GM12875 (cell line): ENCODE data around the gene HIGD2B.
"Not testable (repeated sequence)": the region's sequence is repeated elsewhere in the genome, so short reads cannot be mapped to it uniquely, and the experiment has no call there.

Experiments used
- H3K4me3 ChIP-seq: one replicate; pipeline ENCODE4 v1.5.1; 2011; ENCODE audit warnings: low read depth, low read length, control low read depth
- TF ChIP-seq, protein P1 (sequence below): IDR thresholded peaks from 2 replicates; pipeline ENCODE4 v1.5.1; 2011; ENCODE audit warnings: low read depth, mild to moderate bottlenecking, control low read depth, inconsistent platforms, low read length, moderate library complexity, borderline replicate concordance; ENCODE audit not compliant: insufficient read depth

The HIGD2B gene, protein sequence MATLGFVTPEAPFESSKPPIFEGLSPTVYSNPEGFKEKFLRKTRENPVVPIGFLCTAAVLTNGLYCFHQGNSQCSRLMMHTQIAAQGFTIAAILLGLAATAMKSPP

DNA sequence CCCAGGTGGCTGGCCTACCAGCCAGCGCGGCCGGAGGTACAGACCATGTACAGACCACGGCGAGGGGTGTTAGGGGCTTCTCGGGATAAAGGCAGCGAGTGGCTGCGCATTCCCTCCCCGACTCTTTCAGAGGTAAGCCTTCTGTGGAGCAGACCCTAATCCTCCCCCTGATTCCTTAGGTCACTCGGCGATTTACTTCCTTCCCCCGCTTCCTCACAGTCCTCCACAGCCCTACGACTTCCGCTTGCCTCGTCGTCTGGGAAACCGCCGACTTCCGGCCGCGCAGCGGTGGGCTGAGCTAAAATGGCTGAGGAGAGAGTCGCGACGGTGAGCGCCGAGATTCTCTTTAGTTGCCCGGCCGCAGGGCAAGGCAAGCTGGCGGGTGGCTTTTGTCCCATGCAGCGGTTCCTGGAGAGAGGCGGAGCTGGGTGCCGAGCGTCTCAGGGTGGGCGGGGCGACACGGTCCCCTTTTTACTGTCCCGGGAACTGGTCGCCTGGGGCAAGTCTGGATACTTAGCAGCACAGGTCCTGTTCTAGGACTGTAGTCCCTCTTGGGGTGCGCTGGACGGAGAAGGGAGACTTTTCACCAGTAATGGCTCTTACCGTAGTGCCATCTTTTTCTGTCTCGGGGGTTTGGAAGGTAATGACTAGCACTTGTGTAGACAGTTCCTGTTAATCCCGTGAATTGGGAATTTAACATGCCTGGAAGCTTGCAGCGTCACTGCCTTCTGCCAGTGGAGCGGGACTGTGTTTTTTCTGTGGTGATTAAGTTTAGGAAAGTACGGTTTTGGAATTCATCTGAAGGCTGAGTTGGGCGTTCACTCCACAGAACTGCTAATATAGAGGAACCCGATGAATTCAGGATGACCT, at the start of gene HIGD2B, which contains the start of gene BBS4:
Gene HIGD2B (minus strand): TSS at position 258 of the 870 bp plus-strand sequence. CDS start 9,808 bp downstream, outside the sequence.
Gene BBS4 (plus strand): TSS at position 283 of the 870 bp plus-strand sequence. CDS start 21 bp downstream, at position 304.
- TF ChIP-seq, protein P1, sequence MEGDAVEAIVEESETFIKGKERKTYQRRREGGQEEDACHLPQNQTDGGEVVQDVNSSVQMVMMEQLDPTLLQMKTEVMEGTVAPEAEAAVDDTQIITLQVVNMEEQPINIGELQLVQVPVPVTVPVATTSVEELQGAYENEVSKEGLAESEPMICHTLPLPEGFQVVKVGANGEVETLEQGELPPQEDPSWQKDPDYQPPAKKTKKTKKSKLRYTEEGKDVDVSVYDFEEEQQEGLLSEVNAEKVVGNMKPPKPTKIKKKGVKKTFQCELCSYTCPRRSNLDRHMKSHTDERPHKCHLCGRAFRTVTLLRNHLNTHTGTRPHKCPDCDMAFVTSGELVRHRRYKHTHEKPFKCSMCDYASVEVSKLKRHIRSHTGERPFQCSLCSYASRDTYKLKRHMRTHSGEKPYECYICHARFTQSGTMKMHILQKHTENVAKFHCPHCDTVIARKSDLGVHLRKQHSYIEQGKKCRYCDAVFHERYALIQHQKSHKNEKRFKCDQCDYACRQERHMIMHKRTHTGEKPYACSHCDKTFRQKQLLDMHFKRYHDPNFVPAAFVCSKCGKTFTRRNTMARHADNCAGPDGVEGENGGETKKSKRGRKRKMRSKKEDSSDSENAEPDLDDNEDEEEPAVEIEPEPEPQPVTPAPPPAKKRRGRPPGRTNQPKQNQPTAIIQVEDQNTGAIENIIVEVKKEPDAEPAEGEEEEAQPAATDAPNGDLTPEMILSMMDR, result no peak
- peak within 1 kb of the TSS; percentile 87 for H3K4me3 ChIP-seq

DNA sequence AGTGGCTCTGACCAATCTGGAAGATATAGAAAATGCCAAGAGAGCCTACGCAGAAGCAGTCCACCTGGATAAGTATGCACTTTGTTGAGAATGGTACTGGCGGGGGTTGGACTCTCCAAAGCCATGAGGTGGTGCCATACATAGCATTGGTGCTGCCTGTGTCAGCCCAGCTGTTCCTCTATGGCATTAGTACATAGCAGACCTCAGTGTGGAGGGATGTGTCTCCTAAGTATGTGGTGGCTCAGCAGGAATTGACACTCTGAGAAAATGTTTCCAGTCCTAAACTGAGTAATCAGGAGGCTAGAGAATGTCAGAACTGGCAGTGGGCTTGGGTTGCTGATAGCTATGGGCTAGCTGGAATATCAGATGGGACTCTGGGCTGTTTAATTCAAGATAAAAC, 49.1 kb upstream of the HIGD2B start:
- H3K4me3 ChIP-seq, result no peak overlapping the region

DNA sequence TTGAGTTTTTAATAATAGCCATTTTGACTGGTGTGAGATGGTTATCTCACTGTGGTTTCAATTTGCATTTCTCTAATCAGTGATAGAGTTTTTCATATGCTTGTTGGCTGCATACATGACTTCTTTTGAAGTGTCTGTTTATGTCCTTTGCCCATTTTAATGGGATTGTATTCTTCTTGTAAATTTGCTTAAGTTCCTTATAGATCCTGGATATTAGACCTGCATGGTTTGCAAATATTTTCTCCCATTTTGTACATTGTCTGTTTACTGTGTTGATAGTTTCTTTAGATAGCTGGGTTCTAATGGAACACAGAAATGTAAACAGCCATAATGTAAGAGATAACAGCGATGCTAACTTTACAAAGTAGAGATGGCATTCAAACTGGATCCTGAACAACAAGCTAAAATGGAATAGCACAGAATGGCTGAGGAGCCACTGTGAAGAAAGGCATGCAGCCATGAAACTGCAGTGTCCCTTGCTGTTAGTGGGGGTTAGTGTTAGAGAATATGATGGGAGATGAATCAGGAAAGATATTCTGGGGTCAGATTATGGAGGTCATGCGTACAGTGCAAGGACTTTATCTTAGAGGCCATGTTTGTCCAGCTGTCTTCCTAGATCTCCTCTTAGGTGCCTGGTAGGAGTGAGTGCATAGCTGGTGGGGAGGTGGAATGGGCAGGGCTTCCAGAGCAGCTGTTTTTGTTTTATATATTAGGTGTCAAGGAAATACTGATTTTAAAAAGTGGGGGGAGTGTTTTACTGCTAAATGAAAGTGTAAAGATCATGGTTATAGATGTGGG, 48.2 kb upstream of the HIGD2B start:
- TF ChIP-seq, protein P1, result no peak

More for the DNA sequence above, 49.1 kb upstream of the HIGD2B start:
- TF ChIP-seq, protein P1, result no peak

DNA sequence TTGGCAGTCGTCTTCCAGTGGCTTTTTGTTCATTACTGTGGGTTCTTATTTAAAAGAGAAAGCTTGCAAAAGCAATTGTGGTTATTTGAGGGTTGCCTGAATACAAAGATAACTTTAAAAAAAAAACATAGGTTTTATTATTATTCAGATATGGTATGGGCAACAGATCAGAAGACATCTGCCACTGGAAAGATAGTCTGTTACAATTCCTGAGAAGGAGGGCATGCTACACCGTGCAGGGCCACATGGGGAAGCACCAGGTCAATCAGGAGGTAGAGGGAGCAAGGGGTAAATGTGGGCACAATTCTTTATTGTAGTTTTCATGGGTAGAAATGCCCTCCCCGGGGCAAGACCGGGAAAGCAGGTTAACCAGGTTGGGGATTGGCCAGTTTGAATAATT, 46.5 kb upstream of the HIGD2B start:
- TF ChIP-seq, protein P1, result peak; percentile 20; the same call in 1 of the 2 replicates
- no peak overlapping the region for H3K4me3 ChIP-seq

More for the DNA sequence above, 48.2 kb upstream of the HIGD2B start:
- no peak overlapping the region for H3K4me3 ChIP-seq

DNA sequence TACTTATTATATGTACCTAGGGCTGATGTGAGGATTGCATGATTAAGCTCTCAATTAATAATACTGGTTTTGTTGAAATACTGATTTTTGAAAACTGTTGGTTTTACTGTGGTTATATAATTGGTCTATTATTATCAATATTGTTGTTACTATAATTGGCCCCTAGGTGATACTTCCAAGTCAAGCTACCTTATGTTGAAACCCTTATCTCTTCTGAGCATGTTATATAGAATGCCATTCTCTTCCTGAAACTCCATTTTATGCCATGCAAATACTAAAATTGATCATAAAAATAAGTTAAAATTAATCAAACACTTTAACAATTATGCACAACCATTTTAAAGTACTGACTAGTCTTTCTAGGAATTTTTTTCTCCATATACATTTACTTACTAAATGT, 46.1 kb upstream of the HIGD2B start:
- TF ChIP-seq, protein P1, result no peak
- no peak overlapping the region for H3K4me3 ChIP-seq

DNA sequence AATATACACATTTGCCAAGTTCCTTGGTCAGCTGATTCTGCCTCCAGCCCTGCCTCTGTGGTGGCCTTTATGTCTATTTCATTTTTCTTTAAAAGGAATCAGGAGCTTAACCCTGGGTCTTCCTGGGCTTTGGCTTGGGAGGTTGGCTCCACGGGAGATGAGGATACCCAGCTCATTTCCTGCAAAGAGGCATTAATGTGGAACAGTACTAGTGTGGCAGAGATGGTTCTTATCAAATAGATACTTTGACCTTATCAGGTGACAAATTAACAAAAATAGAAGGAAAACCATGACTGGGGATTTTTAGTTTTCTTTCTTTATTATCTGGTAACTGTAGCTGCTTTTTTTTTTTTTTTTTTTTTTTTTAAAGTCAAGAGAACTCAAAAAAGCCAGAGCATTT, 42.8 kb upstream of the HIGD2B start:
- H3K4me3 ChIP-seq, result no peak overlapping the region
- TF ChIP-seq, protein P1, result no peak

DNA sequence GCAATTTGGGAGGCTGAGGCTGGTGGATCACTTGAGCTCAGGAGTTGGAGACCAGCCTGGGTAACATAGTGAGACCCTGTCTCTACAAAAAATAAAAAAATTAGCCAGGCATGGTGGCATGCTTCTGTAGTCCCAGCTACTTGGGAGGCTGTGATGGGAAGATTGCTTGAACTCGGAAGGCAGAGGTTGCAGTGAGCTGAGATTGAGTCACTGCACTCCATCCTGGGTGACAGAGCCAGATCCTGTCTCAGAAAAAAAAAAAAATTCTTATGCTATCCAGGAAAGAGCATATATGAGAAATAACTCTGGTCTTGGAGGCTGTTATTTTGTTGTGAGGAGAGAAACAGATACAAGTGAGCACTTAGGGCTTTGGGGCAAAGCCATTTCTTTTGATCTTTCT, 42.3 kb upstream of the HIGD2B start:
- H3K4me3 ChIP-seq, result not testable (repeated sequence)
